Thoracic aorta (tissue), 2 donors: ENCODE measurements around the gene PSMD1. TPM values are rescaled to one million over a fixed set of nuclear protein-coding genes. Genes with fewer than 3 reads are reported as not detected.

ENCODE experiments used
- ATAC-seq: fragments of 150-250 bp; one replicate; pipeline ENCODE4 v1.8.0; 2017; ENCODE audit warnings: low read depth; ENCODE audit not compliant: insufficient number of reproducible peaks, low FRiP score
- DNase-seq: peaks from one replicate; pipeline ENCODE4 v3.0.0-alpha.2; 2020; ENCODE audit warnings: low spot score
- H3K27ac ChIP-seq, 2 donors: fragments of 200-600 bp; sonication (generic); 1 replicate in 1 of 2; 2 replicates in 1 of 2; pipeline ENCODE4 v1.5.1; 2016; ENCODE audit warnings: mild to moderate bottlenecking in 2 of 2, moderate library complexity in 2 of 2
- H3K27me3 ChIP-seq: fragments of 200-600 bp; sonication (generic); replicated peaks from 2 replicates; pipeline ENCODE4 v1.6.0; 2016; ENCODE audit warnings: mild to moderate bottlenecking; ENCODE audit not compliant: insufficient read depth
- H3K36me3 ChIP-seq: fragments of 200-600 bp; sonication (generic); one replicate; pipeline ENCODE4 v1.5.1; 2016
- H3K4me1 ChIP-seq, 2 donors: fragments of 200-600 bp; sonication (generic); 1 replicate in 1 of 2; 2 replicates in 1 of 2; pipeline versions ENCODE4 v1.5.1 to v1.6.0; 2016; ENCODE audit warnings: low read depth in 2 of 2, mild to moderate bottlenecking in 1 of 2; ENCODE audit not compliant: control insufficient read depth in 1 of 2
- H3K4me3 ChIP-seq: fragments of 200-600 bp; sonication (generic); 2 replicates; pipeline ENCODE4 v1.5.1; 2016; ENCODE audit warnings: mild to moderate bottlenecking
- H3K9me3 ChIP-seq: fragments of 200-600 bp; sonication (generic); 2 replicates; pipeline ENCODE4 v1.5.1; 2016
- CTCF ChIP-seq: fragments of 200-600 bp; sonication (generic); IDR thresholded peaks from one replicate; pipeline ENCODE4 v1.5.1; 2019; ENCODE audit warnings: antibody characterized with exemption
- total RNA-seq, 2 donors: library from RNA; depleted of rRNA; stranded (reverse); fragments of >200 nt; gene quantifications; one replicate each; pipeline versions ENCODE4 v1.1.0 to v1.2.3, GENCODE V29; 2016

Gene PSMD1
- total RNA-seq, 2 donors from 2014 or later = 42.2 to 73.5 TPM

- TF ChIP-seq CTCF = no peak
- Histone ChIP-seq H3K27ac (peak overlapping the region; percentile 78 to 80), H3K9me3 (no peaks in the 10 kb centered on the region), H3K4me1 (peaks cover 9 to 29% of the 10 kb centered on the region in 2 donors), H3K36me3 (no peaks in the 10 kb centered on the region), H3K4me3 (peak overlapping the region; percentile 83), H3K27me3 (no peaks in the 10 kb centered on the region)
- DNase-seq (no peak), ATAC-seq (no peak)
Observed at GRCh38 chr2:231197706-231198290, 141.1 kb downstream of the PSMD1 start.

- DNase-seq = no peak
- ATAC-seq = peak; percentile 77
- H3K27ac ChIP-seq = peak within 1 kb of the TSS; percentile 78 to 80
- H3K4me3 ChIP-seq = peak within 1 kb of the TSS; percentile 83
- peaks cover 9 to 25% of the 10 kb centered on the region in 2 donors for H3K4me1 ChIP-seq
- H3K27me3 ChIP-seq = no peaks in the 10 kb centered on the region
- H3K9me3 ChIP-seq = no peaks in the 10 kb centered on the region
- TF ChIP-seq CTCF = no peak
- no peaks in the 10 kb centered on the region for H3K36me3 ChIP-seq
Observed at GRCh38 chr2:231198291-231199173, 141.9 kb downstream of the PSMD1 start, which contains the start of gene ARMC9. Gene ARMC9 (plus strand): TSS chr2:231198631. CDS start chr2:231206239, 7,608 bp downstream.

GRCh38 chr2:231199219-231199618 is 142.6 kb downstream of the PSMD1 start:
- Histone ChIP-seq H3K4me1 (peaks cover 9 to 25% of the 10 kb centered on the region in 2 donors), H3K9me3 (no peaks in the 10 kb centered on the region), H3K36me3 (no peaks in the 10 kb centered on the region), H3K4me3 (peak overlapping the region; percentile 83), H3K27me3 (no peaks in the 10 kb centered on the region), H3K27ac (peak overlapping the region; percentile 78 to 80)
- ATAC-seq = peak; percentile 15
- DNase-seq = no peak
- no peak for TF ChIP-seq CTCF

GRCh38 chr2:231200805-231201474 is 144.3 kb downstream of the PSMD1 start:
- ATAC-seq = no peak
- Histone ChIP-seq H3K27ac (no peak overlapping the region), H3K4me3 (peak overlapping the region; percentile 18), H3K36me3 (no peaks in the 10 kb centered on the region), H3K4me1 (peaks cover 9 to 28% of the 10 kb centered on the region in 2 donors), H3K9me3 (no peaks in the 10 kb centered on the region), H3K27me3 (no peaks in the 10 kb centered on the region)
- no peak for TF ChIP-seq CTCF
- DNase-seq = no peak

- Histone ChIP-seq H3K9me3 (no peaks in the 10 kb centered on the region), H3K4me3 (no peak overlapping the region), H3K4me1 (peaks cover 9 to 28% of the 10 kb centered on the region in 2 donors), H3K36me3 (no peaks in the 10 kb centered on the region), H3K27ac (no peak overlapping the region), H3K27me3 (no peaks in the 10 kb centered on the region)
- TF ChIP-seq CTCF = no peak
- ATAC-seq = no peak
- DNase-seq = no peak
Observed at GRCh38 chr2:231201475-231201814, 144.8 kb downstream of the PSMD1 start.
